Caco-2 (cell line): Measurements from ENCODE around the gene OLFM2. TPM values are rescaled to one million over a fixed set of nuclear protein-coding genes. Genes with fewer than 3 reads are reported as not detected.

ENCODE experiments used
- BruUV-seq: library from RNA; stranded (reverse); fragments of 400-500 nt; replicated peaks from 2 replicates; lab custom pipeline; 2021; lab: Mats Ljungman, UMichigan
- CTCF ChIA-PET: fragments of 300-600 bp; sonication (Branson Sonifier 250); formaldehyde crosslinking; loops from one replicate; lab custom pipeline; 2022; ENCODE audit warnings: antibody characterized with exemption; lab: Charles Lee
- POLR2A ChIA-PET: fragments of 300-600 bp; sonication (Branson Sonifier 250); formaldehyde crosslinking; loops from one replicate; lab custom pipeline; 2022; ENCODE audit warnings: antibody characterized with exemption; lab: Charles Lee
- DNase-seq, 2 experiments: peaks; one replicate each; pipeline versions ENCODE4 v3.0.0 to v3.0.0-alpha.2; 2020 to 2022
- H3K27me3 ChIP-seq: replicated peaks from 2 replicates; pipeline ENCODE4 v1.6.0; 2011; ENCODE audit warnings: low read length; ENCODE audit not compliant: control insufficient read depth, insufficient read depth
- H3K36me3 ChIP-seq: 2 replicates; pipeline ENCODE4 v1.5.1; 2011; ENCODE audit warnings: low read length; ENCODE audit not compliant: control insufficient read depth, insufficient read depth
- H3K4me1 ChIP-seq: fragments of 250-450 bp; sonication (Bioruptor Pico); 2 replicates; pipeline ENCODE4 v1.5.1; 2020; ENCODE audit warnings: mild to moderate bottlenecking
- H3K4me3 ChIP-seq: 2 replicates; pipeline ENCODE4 v1.5.1; 2011; ENCODE audit warnings: low read depth, mild to moderate bottlenecking, control low read depth, low read length
- H3K9me3 ChIP-seq: fragments of 250-450 bp; sonication (Bioruptor Pico); 2 replicates; pipeline ENCODE4 v1.5.1; 2020; ENCODE audit warnings: mild to moderate bottlenecking, moderate library complexity
- H3K27ac Mint-ChIP-seq: one replicate; pipeline ENCODE4 v1.8.0; 2022; ENCODE audit warnings: mixed read lengths; ENCODE audit not compliant: unreplicated experiment
- H3K27me3 Mint-ChIP-seq: one replicate; pipeline ENCODE4 v1.8.0; 2022; ENCODE audit warnings: mixed read lengths; ENCODE audit not compliant: insufficient read depth, unreplicated experiment
- H3K36me3 Mint-ChIP-seq: one replicate; pipeline ENCODE4 v1.8.0; 2022; ENCODE audit warnings: mild to moderate bottlenecking, mixed read lengths; ENCODE audit not compliant: insufficient read depth, unreplicated experiment
- H3K4me1 Mint-ChIP-seq: one replicate; pipeline ENCODE4 v1.8.0; 2022; ENCODE audit warnings: low read depth, mixed read lengths; ENCODE audit not compliant: unreplicated experiment
- H3K4me3 Mint-ChIP-seq: one replicate; pipeline ENCODE4 v1.8.0; 2022; ENCODE audit warnings: mild to moderate bottlenecking, moderate library complexity, mixed read lengths; ENCODE audit not compliant: unreplicated experiment
- H3K9me3 Mint-ChIP-seq: one replicate; pipeline ENCODE4 v1.8.0; 2022; ENCODE audit warnings: mixed read lengths; ENCODE audit not compliant: unreplicated experiment
- CTCF ChIP-seq, 2 experiments: fragments of 200-600 bp in 1 of 2; IDR thresholded peaks; 1 replicate in 1 of 2; 2 replicates in 1 of 2; pipeline versions ENCODE4 v1.5.1 to v1.8.0; 2011 to 2022; ENCODE audit warnings: antibody characterized with exemption in 1 of 2, control low read depth in 1 of 2, inconsistent platforms in 1 of 2, low read depth in 1 of 2, low read length in 1 of 2, mild to moderate bottlenecking in 1 of 2, moderate library complexity in 1 of 2; ENCODE audit not compliant: insufficient read depth in 1 of 2, severe bottlenecking in 1 of 2, unreplicated experiment in 1 of 2
- intact Hi-C: fragments of 100-400 bp; cut with micrococcal nuclease; formaldehyde crosslinking; loops from one replicate; pipeline ENCODE4 v1.10.0; 2022; ENCODE audit not compliant: unreplicated experiment
- total RNA-seq: library from RNA; stranded (reverse); gene quantifications from 2 replicates; pipeline ENCODE4 v1.2.3, GENCODE V29; 2022

OLFM2 gene
- total RNA-seq, 1 experiment from 2014 or later = 0.34 TPM

- Mint-ChIP-seq H3K9me3 (no peaks in the 10 kb centered on the region), H3K27ac (no peak overlapping the region), H3K27me3 (no peaks in the 10 kb centered on the region), H3K4me3 (no peak overlapping the region), H3K4me1 (no peaks in the 10 kb centered on the region), H3K36me3 (no peaks in the 10 kb centered on the region)
- Histone ChIP-seq H3K4me3 (no peak overlapping the region), H3K9me3 (no peaks in the 10 kb centered on the region), H3K27me3 (no peaks in the 10 kb centered on the region), H3K4me1 (no peaks in the 10 kb centered on the region), H3K36me3 (no peaks in the 10 kb centered on the region)
- TF ChIP-seq CTCF (IDR thresholded peaks at IDR 0.05; ENCODE audit: insufficient read depth in 1 of 2, low read depth in 1 of 2, low read length in 1 of 2, severe bottlenecking in 1 of 2, unreplicated experiment in 1 of 2) = no peak
- BruUV-seq = no TSS peak
- POLR2A ChIA-PET = no interaction called here
- DNase-seq = no peak
- intact Hi-C loops = no loop called here
- CTCF ChIA-PET = no interaction called here
Measured at GRCh38 chr19:9906475-9907087, 29.7 kb downstream of the OLFM2 start.

GRCh38 chr19:9903336-9903735, 33.0 kb downstream of the OLFM2 start:
- TF ChIP-seq CTCF (IDR thresholded peaks at IDR 0.05; ENCODE audit: insufficient read depth in 1 of 2, low read depth in 1 of 2, low read length in 1 of 2, severe bottlenecking in 1 of 2, unreplicated experiment in 1 of 2) = no peak
- ChIA-PET CTCF (no interaction called here), POLR2A (no interaction called here)
- Mint-ChIP-seq H3K9me3 (no peaks in the 10 kb centered on the region), H3K4me1 (no peaks in the 10 kb centered on the region), H3K27ac (no peak overlapping the region), H3K4me3 (no peak overlapping the region), H3K27me3 (peaks cover 17% of the 10 kb centered on the region), H3K36me3 (no peaks in the 10 kb centered on the region)
- no peak for DNase-seq
- no peaks in the 10 kb centered on the region for H3K36me3 ChIP-seq
- no TSS peak for BruUV-seq
- H3K4me1 ChIP-seq = no peaks in the 10 kb centered on the region
- intact Hi-C loops = no loop called here
- H3K4me3 ChIP-seq = no peak overlapping the region
- no peaks in the 10 kb centered on the region for H3K9me3 ChIP-seq
- H3K27me3 ChIP-seq = no peaks in the 10 kb centered on the region

- H3K4me1 ChIP-seq = no peaks in the 10 kb centered on the region
- H3K4me3 ChIP-seq = no peak overlapping the region
- no peaks in the 10 kb centered on the region for H3K27me3 ChIP-seq
- no peaks in the 10 kb centered on the region for H3K9me3 Mint-ChIP-seq
- no peaks in the 10 kb centered on the region for H3K9me3 ChIP-seq
- DNase-seq = no peak
- intact Hi-C loops = no loop called here
- CTCF ChIA-PET = no interaction called here
- peaks cover 17% of the 10 kb centered on the region for H3K27me3 Mint-ChIP-seq
- H3K4me1 Mint-ChIP-seq = no peaks in the 10 kb centered on the region
- POLR2A ChIA-PET = no interaction called here
- no TSS peak for BruUV-seq
- H3K27ac Mint-ChIP-seq = no peak overlapping the region
- no peaks in the 10 kb centered on the region for H3K36me3 ChIP-seq
- no peaks in the 10 kb centered on the region for H3K36me3 Mint-ChIP-seq
- TF ChIP-seq CTCF (IDR thresholded peaks at IDR 0.05; ENCODE audit: insufficient read depth in 1 of 2, low read depth in 1 of 2, low read length in 1 of 2, severe bottlenecking in 1 of 2, unreplicated experiment in 1 of 2) = no peak
- no peak overlapping the region for H3K4me3 Mint-ChIP-seq
Measured at GRCh38 chr19:9901642-9902041, 34.7 kb downstream of the OLFM2 start.
